RWPE2 (cell line): ENCODE data around the gene FAM222B.
A peak's percentile ranks its signal among the peaks of the same experiment; 100 is the strongest.

Experiments
- ATAC-seq: fragments of 200-7000 bp; cut with Tn5 transposase; 3 replicates; pipeline ENCODE4 v1.9.1; 2021; ENCODE audit warnings: low read depth
- DNase-seq: peaks from one replicate; pipeline ENCODE4 v3.0.0-alpha.2; 2020; ENCODE audit warnings: low spot score
- H3K27ac ChIP-seq: fragments of 450-650 bp; 2 replicates; pipeline ENCODE4 v1.5.1; 2017; ENCODE audit warnings: mild to moderate bottlenecking; ENCODE audit not compliant: poor library complexity, severe bottlenecking
- H3K27me3 ChIP-seq: fragments of 250-450 bp; sonication (Bioruptor Pico); 2 replicates; pipeline ENCODE4 v1.5.1; 2021; ENCODE audit warnings: mild to moderate bottlenecking, moderate library complexity; ENCODE audit not compliant: insufficient read depth, poor library complexity, severe bottlenecking
- H3K36me3 ChIP-seq: fragments of 250-450 bp; sonication (Bioruptor Pico); 2 replicates; pipeline ENCODE4 v1.5.1; 2020; ENCODE audit warnings: low read depth, mild to moderate bottlenecking, moderate library complexity
- H3K4me1 ChIP-seq: fragments of 250-450 bp; sonication (Bioruptor Pico); 2 replicates; pipeline ENCODE4 v1.5.1; 2021; ENCODE audit warnings: mild to moderate bottlenecking, moderate library complexity; ENCODE audit not compliant: insufficient read depth, poor library complexity, severe bottlenecking
- H3K4me3 ChIP-seq: fragments of 250-450 bp; sonication (Bioruptor Pico); 2 replicates; pipeline ENCODE4 v1.5.1; 2021; ENCODE audit warnings: mild to moderate bottlenecking, moderate library complexity; ENCODE audit not compliant: severe bottlenecking
- H3K9me3 ChIP-seq: fragments of 250-450 bp; sonication (Bioruptor Pico); 2 replicates; pipeline ENCODE4 v1.5.1; 2021; ENCODE audit warnings: mild to moderate bottlenecking, moderate library complexity; ENCODE audit not compliant: severe bottlenecking
- TF ChIP-seq, protein P1 (sequence below): fragments of 450-650 bp; IDR thresholded peaks from one replicate; pipeline ENCODE4 v1.5.1; 2017; ENCODE audit warnings: mild to moderate bottlenecking, moderate library complexity; ENCODE audit not compliant: poor library complexity, severe bottlenecking

FAM222B gene

DNA sequence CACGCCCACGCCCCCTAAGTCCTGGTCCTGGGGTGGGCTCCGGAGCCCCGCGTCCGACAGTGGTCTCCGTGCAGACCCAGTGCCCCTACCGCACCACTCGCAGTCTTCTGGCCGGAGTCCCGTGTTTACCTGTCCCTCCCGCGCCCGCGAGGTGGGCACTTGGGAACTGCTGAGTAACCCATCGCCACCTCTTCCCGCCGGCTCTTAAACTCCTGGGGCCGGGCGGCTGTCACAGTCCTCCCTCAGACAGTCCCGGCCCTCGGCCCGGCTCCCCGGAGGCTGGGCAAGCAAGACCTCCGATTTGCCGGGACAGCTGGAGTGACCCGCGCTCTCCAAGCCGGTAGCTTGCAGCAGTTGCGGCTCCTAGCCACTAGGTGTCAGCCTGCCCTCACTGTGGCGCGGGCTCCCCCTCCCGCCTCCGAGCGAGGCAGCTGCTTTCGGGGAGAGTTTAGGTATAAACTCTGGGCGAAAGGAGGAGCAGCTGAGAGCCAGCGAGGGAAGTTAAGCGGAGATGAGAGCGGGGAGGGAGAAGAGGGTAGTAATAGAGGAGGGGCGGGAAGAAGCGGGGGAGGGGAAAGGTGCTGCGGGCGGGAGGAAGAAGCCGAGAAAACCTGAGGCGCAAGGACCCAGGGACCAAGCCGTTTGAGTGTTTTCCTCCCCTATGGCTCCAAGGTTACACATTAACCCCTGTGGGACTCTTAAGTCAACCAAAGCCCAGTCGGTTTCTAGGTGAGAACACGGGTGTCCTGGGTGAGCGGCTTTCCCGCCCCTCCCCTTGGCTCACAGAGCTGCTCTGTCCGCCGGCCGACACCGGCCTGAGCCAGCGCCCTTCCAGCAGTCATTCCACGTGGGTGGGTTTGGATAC lies 115.7 kb downstream of the FAM222B start:
- Histone ChIP-seq H3K9me3 (no peaks in the 10 kb centered on the region), H3K4me1 (peaks cover 24% of the 10 kb centered on the region), H3K4me3 (peak overlapping the region; percentile 47), H3K27me3 (no peaks in the 10 kb centered on the region), H3K27ac (peak overlapping the region; percentile 92), H3K36me3 (peaks cover 33% of the 10 kb centered on the region)
- TF ChIP-seq, protein P1, sequence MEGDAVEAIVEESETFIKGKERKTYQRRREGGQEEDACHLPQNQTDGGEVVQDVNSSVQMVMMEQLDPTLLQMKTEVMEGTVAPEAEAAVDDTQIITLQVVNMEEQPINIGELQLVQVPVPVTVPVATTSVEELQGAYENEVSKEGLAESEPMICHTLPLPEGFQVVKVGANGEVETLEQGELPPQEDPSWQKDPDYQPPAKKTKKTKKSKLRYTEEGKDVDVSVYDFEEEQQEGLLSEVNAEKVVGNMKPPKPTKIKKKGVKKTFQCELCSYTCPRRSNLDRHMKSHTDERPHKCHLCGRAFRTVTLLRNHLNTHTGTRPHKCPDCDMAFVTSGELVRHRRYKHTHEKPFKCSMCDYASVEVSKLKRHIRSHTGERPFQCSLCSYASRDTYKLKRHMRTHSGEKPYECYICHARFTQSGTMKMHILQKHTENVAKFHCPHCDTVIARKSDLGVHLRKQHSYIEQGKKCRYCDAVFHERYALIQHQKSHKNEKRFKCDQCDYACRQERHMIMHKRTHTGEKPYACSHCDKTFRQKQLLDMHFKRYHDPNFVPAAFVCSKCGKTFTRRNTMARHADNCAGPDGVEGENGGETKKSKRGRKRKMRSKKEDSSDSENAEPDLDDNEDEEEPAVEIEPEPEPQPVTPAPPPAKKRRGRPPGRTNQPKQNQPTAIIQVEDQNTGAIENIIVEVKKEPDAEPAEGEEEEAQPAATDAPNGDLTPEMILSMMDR: peak; percentile 99
- peak; percentile 45 for ATAC-seq
- peak; percentile 91 for DNase-seq

DNA sequence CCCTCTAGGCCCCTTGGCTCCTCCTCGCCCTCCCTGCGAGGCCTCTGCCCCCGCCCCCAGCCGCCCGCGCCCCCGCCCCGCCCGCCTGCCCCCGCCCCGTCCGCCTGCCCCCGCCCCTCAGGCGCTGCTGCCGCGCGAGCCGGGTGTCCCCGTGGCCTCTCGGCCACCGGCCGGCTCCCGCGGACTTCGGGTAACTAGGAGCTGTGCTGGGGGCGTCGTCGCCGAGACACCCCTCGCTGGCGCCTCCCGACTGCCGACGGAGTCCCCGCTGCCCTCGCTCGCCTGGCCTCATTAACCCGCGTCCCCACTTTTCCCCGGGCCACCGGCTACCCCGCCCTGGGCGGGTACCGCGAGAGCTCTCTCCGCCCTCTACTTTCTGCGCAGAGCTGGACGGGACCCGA lies 116.4 kb downstream of the FAM222B start, which contains the start of gene TLCD1:
Gene TLCD1, minus strand, starts transcription at position 8 of the 401 bp plus-strand sequence. CDS start 136 bp downstream, outside the sequence.
- peaks cover 39% of the 10 kb centered on the region for H3K36me3 ChIP-seq
- ATAC-seq (peak; percentile 17), DNase-seq (no peak)
- peaks cover 24% of the 10 kb centered on the region for H3K4me1 ChIP-seq
- H3K27me3 ChIP-seq: no peaks in the 10 kb centered on the region
- peak within 1 kb of the TSS; percentile 47 for H3K4me3 ChIP-seq
- no peaks in the 10 kb centered on the region for H3K9me3 ChIP-seq
- H3K27ac ChIP-seq: peak within 1 kb of the TSS; percentile 92
- TF ChIP-seq, protein P1: no peak

DNA sequence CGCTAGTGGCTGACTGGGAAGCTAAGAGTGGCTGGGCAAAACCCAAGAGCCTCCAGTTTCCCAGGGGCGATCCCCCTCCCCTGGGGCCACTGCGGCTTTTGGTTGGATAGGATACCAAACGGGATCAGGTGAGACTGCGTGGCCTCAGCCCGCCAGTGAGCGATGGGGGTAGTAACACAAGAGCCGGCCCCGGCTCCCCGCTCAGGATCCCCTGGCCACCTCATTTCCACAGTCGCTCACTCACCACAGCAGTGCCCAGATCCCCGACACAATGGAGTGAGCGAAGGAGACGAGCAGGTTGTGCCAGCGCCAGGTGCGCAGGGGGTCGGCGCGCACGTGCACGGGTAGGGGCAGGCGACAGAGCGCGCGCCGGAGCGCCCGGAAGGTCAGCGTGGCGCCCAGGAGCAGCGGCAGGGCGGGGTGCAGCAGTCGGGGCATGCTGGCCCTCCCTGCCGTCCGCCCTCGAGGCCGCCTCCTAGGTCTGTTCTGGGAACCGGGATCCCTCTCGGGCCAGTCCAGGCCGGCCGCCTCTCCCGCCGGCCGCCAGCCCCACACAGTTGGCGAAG lies 116.8 kb downstream of the FAM222B start:
- Histone ChIP-seq H3K36me3 (peaks cover 44% of the 10 kb centered on the region), H3K4me3 (peak overlapping the region; percentile 47), H3K4me1 (peaks cover 24% of the 10 kb centered on the region), H3K27ac (peak overlapping the region; percentile 92), H3K9me3 (no peaks in the 10 kb centered on the region), H3K27me3 (no peaks in the 10 kb centered on the region)
- DNase-seq (peak; percentile 90), ATAC-seq (peak; percentile 42)
- TF ChIP-seq, protein P1: no peak

DNA sequence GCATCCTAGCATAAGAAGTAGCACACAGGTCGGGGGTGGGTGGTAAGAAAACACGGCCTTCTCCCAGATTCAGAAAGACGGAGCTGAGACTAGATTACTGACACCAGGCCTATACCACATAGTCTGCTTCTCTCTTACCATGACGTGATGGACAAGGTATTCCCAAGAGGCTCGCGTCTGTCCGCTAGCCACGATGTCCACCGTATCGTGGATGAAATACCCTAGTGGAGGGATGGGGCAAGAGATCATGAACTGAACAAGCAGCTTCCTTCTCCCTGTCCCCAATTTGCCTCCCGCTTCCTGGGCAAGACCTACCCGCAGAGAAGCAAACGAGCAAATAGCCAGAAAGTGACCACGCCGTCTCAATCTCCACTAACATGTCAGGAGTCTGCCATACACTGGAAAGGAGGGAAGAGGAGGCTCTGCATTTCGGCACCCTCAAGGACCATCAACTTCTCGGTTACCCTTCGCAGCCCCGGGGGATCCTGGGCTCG lies 117.4 kb downstream of the FAM222B start:
- DNase-seq (no peak), ATAC-seq (peak; percentile 4)
- Histone ChIP-seq H3K27me3 (no peaks in the 10 kb centered on the region), H3K4me3 (peak overlapping the region; percentile 47), H3K27ac (peak overlapping the region; percentile 92), H3K36me3 (peaks cover 49% of the 10 kb centered on the region), H3K9me3 (no peaks in the 10 kb centered on the region), H3K4me1 (peaks cover 24% of the 10 kb centered on the region)
- TF ChIP-seq, protein P1: no peak
